Measurements from ENCODE around the gene P2RX2. TPM values are rescaled to one million over a fixed set of nuclear protein-coding genes. Genes with fewer than 3 reads are reported as not detected.

The P2RX2 gene
- total RNA-seq, 1 experiment from 2014 or later = not detected

- TF ChIP-seq, protein P1, sequence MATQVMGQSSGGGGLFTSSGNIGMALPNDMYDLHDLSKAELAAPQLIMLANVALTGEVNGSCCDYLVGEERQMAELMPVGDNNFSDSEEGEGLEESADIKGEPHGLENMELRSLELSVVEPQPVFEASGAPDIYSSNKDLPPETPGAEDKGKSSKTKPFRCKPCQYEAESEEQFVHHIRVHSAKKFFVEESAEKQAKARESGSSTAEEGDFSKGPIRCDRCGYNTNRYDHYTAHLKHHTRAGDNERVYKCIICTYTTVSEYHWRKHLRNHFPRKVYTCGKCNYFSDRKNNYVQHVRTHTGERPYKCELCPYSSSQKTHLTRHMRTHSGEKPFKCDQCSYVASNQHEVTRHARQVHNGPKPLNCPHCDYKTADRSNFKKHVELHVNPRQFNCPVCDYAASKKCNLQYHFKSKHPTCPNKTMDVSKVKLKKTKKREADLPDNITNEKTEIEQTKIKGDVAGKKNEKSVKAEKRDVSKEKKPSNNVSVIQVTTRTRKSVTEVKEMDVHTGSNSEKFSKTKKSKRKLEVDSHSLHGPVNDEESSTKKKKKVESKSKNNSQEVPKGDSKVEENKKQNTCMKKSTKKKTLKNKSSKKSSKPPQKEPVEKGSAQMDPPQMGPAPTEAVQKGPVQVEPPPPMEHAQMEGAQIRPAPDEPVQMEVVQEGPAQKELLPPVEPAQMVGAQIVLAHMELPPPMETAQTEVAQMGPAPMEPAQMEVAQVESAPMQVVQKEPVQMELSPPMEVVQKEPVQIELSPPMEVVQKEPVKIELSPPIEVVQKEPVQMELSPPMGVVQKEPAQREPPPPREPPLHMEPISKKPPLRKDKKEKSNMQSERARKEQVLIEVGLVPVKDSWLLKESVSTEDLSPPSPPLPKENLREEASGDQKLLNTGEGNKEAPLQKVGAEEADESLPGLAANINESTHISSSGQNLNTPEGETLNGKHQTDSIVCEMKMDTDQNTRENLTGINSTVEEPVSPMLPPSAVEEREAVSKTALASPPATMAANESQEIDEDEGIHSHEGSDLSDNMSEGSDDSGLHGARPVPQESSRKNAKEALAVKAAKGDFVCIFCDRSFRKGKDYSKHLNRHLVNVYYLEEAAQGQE (IDR thresholded peaks at IDR 0.05; ENCODE audit: low read depth) = no peak
- no peak for TF ChIP-seq ZNF274 (IDR thresholded peaks at IDR 0.05; ENCODE audit: low read depth, low read length)
- TF ChIP-seq ATF3 (IDR thresholded peaks at IDR 0.05) = no peak
- no peak for TF ChIP-seq EGR1 (IDR thresholded peaks at IDR 0.05; ENCODE audit: low read depth)
- no peak for TF ChIP-seq TCF7L2 (IDR thresholded peaks at IDR 0.05; ENCODE audit: borderline replicate concordance, extremely low read depth, insufficient read depth, insufficient read length)
- TF ChIP-seq RAD21 (IDR thresholded peaks at IDR 0.05; ENCODE audit: low read depth) = no peak
- TF ChIP-seq CEBPB (IDR thresholded peaks at IDR 0.05; ENCODE audit: low read depth) = no peak
These were observed 30.8 kb downstream of the P2RX2 start (continued) for GRCh38 chr12:132649226-132649945.

DNA sequence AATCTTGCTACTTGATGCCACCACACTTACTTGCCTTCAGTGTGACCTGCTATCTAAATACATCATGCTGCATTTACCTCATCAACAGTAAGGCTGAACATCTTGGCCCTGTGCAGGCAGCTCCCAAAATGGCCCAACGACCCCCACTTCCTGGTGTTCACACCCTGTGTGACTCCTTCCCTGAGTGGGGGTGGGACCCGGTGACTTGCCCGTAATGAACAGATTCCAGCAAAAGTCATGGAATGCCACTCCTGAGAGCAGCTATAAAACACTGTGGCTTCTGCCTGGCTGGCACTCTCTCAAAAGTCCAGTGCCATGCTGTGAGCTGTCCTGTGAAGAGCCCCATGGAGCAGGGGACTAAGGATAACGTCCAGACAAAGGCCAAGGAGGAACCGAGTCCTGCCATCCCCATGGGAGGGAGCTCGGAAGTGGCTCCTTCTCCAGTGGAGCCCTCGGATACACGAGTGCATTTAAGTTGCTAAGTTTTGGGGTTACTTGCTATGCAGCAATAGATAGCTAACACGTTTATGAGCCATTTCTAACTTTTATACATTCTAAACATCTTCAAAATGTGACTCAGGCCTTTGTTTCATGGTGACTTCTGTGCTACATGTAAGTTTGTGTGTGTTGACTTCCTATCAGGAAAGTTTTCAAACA, 33.0 kb downstream of the P2RX2 start:
- POLR2A ChIA-PET = no interaction called here
- Histone ChIP-seq H3K27me3 (ENCODE audit: insufficient read depth, low read length) (no peaks in the 10 kb centered on the region), H3K4me2 (ENCODE audit: low read length) (no peak overlapping the region), H3K36me3 (ENCODE audit: control insufficient read depth in 1 of 2, insufficient read depth in 2 of 2, low read length in 2 of 2) (peaks cover 43 to 52% of the 10 kb centered on the region in 2 experiments), H3K9me3 (ENCODE audit: control insufficient read depth in 1 of 2, insufficient read depth in 1 of 2, low read depth in 1 of 2, low read length in 2 of 2) (no peaks in the 10 kb centered on the region), H3K79me2 (ENCODE audit: insufficient read depth, low read length) (no peaks in the 10 kb centered on the region), H3K9me2 (ENCODE audit: insufficient read depth) (no peaks in the 10 kb centered on the region), H3K4me3 (replicated peaks in 1 of 2; ENCODE audit: low read depth in 1 of 2, low read length in 2 of 2) (no peak overlapping the region), H2AFZ (ENCODE audit: low read depth, low read length, poor library complexity, severe bottlenecking) (no peak overlapping the region), H3K9ac (ENCODE audit: low read length) (no peak overlapping the region), H3K4me1 (ENCODE audit: control insufficient read depth in 1 of 2, insufficient read depth in 2 of 2, low read length in 2 of 2) (no peaks in the 10 kb centered on the region), H4K20me1 (ENCODE audit: insufficient read depth) (no peaks in the 10 kb centered on the region), H3K27ac (ENCODE audit: low read depth, low read length) (no peak overlapping the region)
- intact Hi-C loops (cut with micrococcal nuclease) = no loop called here
- TF ChIP-seq ATF3 (IDR thresholded peaks at IDR 0.05) (no peak), POLR2AphosphoS5 (IDR thresholded peaks at IDR 0.05; ENCODE audit: low read depth, low read length) (no peak), EZH2phosphoT487 (IDR thresholded peaks at IDR 0.05; ENCODE audit: borderline replicate concordance) (no peak), JUND (IDR thresholded peaks at IDR 0.05) (no peak), ZNF274 (IDR thresholded peaks at IDR 0.05; ENCODE audit: low read depth, low read length) (no peak)
- no TSS peak for BruUV-seq (replicated peaks)
- CTCF ChIA-PET = no interaction called here
- DNase-seq (ENCODE audit: low read depth, low spot score) = no peak
- RAD21 ChIA-PET (ENCODE audit: low non-redundant PET in 1 of 2, low total read pairs in 2 of 2, uncharacterized antibody in 2 of 2, unreplicated experiment in 2 of 2) = no interaction called here
- no peak for ATAC-seq

Data from HCT116 (cell line).